Testis (tissue), 2 donors: ENCODE data around the gene ETV5.

Experiments used
- CTCF ChIP-seq, 3 experiments: fragments of 450-650 bp in 2 of 3; fragments of 200-600 bp in 1 of 3; sonication (generic) in 1 of 3; IDR thresholded peaks; one replicate each; pipeline ENCODE4 v1.5.1; 2016 to 2019; ENCODE audit warnings: antibody characterized with exemption in 3 of 3, mild to moderate bottlenecking in 2 of 3, moderate library complexity in 1 of 3
- POLR2A ChIP-seq: fragments of 450-650 bp; IDR thresholded peaks from one replicate; pipeline ENCODE4 v1.6.1; 2017; ENCODE audit warnings: antibody characterized with exemption, mild to moderate bottlenecking, moderate library complexity

DNA sequence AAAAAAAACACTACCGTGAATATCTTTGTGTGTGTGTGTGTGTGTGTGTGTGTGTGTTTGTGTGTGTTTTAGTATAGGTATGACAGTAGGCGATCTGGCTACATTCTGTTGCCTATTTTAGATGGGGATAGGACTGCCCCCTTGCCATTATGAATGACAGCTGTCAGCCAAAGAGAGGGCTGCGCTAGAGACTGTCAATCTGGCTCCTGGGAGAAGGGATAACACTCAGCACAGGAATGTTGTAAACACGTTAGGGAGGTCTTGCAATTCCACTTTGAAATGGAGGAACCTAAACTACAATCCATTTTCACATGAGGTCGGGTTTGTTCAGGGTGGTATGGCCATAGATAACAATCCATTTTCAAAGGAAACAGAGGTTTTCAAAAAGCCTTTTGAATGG, 14.1 kb upstream of the ETV5 start:
- TF ChIP-seq CTCF (IDR thresholded peaks at IDR 0.05) (no peak), POLR2A (no peak)
